Esophagus muscularis mucosa (tissue), 4 donors: Measurements from ENCODE around the gene RSU1. TPM values are rescaled to one million over a fixed set of nuclear protein-coding genes. Genes with fewer than 3 reads are reported as not detected.
"Not testable (repeated sequence)": the region's sequence is repeated elsewhere in the genome, so short reads cannot be mapped to it uniquely, and the experiment has no call there.

Experiments used
- DNase-seq: peaks from one replicate; pipeline ENCODE4 v3.0.0-alpha.2; 2017; ENCODE audit errors: extremely low spot score
- H3K27ac ChIP-seq, 4 donors: fragments of 200-600 bp; sonication (generic); replicated peaks in 1 of 4; 1 replicate in 3 of 4; 2 replicates in 1 of 4; pipeline ENCODE4 v1.5.1; 2016 to 2019; ENCODE audit warnings: mild to moderate bottlenecking in 1 of 4
- H3K27me3 ChIP-seq, 4 donors: fragments of 200-600 bp; sonication (generic); one replicate each; pipeline versions ENCODE4 v1.5.1 to v1.6.0; 2016 to 2019
- H3K36me3 ChIP-seq, 4 donors: fragments of 200-600 bp; sonication (generic); one replicate each; pipeline ENCODE4 v1.5.1; 2016 to 2019
- H3K4me1 ChIP-seq, 4 donors: fragments of 200-600 bp; sonication (generic); one replicate each; pipeline ENCODE4 v1.5.1; 2016 to 2019
- H3K4me3 ChIP-seq, 4 donors: fragments of 200-600 bp; sonication (generic); 1 replicate in 2 of 4; 2 replicates in 2 of 4; pipeline ENCODE4 v1.5.1; 2016 to 2019; ENCODE audit warnings: mild to moderate bottlenecking in 4 of 4, moderate library complexity in 1 of 4
- H3K9me3 ChIP-seq, 4 donors: fragments of 200-600 bp; sonication (generic); 1 replicate in 3 of 4; 2 replicates in 1 of 4; pipeline ENCODE4 v1.5.1; 2016 to 2019
- CTCF ChIP-seq, 3 experiments: fragments of 200-600 bp in 2 of 3; fragments of 450-650 bp in 1 of 3; sonication (generic) in 2 of 3; IDR thresholded peaks; one replicate each; pipeline ENCODE4 v1.5.1; 2017 to 2019; ENCODE audit warnings: antibody characterized with exemption in 3 of 3, mild to moderate bottlenecking in 2 of 3, moderate library complexity in 1 of 3
- EP300 ChIP-seq: sonication (generic); formaldehyde crosslinking; IDR thresholded peaks from one replicate; pipeline ENCODE4 v1.6.1; 2017; ENCODE audit warnings: antibody characterized with exemption
- POLR2A ChIP-seq: fragments of 450-650 bp; IDR thresholded peaks from one replicate; pipeline ENCODE4 v1.6.1; 2017; ENCODE audit warnings: antibody characterized with exemption, moderate library complexity, mild to moderate bottlenecking, low read depth
- POLR2AphosphoS5 ChIP-seq, 2 donors: sonication (generic); formaldehyde crosslinking; IDR thresholded peaks; one replicate each; pipeline ENCODE4 v1.6.1; 2017; ENCODE audit warnings: antibody characterized with exemption in 2 of 2
- WGBS: methylation state at CpG from one replicate; pipeline ENCODE4 v1.1.5; 2018; 5-methylcytosine and 5-hydroxymethylcytosine counted together
- intact Hi-C: fragments of 100-400 bp; cut with DNase I; formaldehyde crosslinking; loops from one replicate; pipeline ENCODE4 v1.15.1; 2023
- total RNA-seq, 4 donors: library from RNA; depleted of rRNA; stranded (reverse); fragments of >200 nt; gene quantifications; one replicate each; pipeline versions ENCODE4 v1.1.0 to v1.2.1, GENCODE V29; 2016

RSU1 gene
- total RNA-seq, 4 donors from 2014 or later: 56.9 to 146 (median 90.7) TPM

DNA sequence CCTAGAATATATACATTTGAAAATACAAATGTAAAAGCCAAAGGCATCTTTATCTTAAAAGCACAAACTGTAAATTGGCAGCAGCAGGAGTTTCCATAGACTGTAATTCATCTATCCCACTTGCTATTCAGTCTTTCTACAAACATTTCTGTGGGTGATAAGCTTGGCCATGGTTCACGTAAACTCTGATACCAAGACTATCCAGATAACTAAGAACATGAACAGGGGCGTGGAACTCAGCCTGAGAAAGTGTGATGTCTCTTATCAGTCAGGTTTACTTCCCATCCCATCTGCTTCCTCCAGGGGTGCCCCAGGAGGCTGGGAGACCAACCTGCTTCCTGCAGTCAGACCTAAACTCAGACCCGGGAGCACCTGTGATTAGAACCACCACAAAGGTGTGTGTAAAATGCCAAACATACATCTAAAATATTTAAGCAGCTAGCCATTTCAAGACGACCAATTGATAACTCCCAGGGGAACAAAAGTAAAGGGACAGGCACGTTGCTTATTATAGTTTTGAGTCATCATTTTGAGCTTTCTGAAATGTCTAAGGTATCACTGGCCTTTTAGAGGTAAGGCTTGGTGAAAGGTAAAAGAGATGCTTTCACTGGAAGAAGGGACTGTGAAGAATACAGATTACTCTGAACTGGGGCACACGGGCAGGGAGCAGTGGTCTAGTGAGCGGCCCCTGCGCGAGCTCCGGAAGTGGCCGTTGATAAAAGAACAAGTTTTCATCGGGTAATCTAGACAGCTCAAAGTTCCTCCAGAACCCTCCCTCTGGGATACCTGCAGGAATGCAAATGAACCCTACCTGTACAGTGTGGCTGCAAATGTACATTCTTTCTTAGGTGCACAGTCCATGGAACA is 51.5 kb downstream of the RSU1 start:
- 86% methylated on average over 12 of the region's 12 CpGs for WGBS
- no peak for TF ChIP-seq CTCF (IDR thresholded peaks at IDR 0.05)
- no peak for TF ChIP-seq EP300
- no peak for TF ChIP-seq POLR2AphosphoS5 (IDR thresholded peaks at IDR 0.05)
- TF ChIP-seq POLR2A: no peak
- no peak overlapping the region for H3K27ac ChIP-seq
- H3K36me3 ChIP-seq: peaks cover 8 to 24% (median 16%) of the 10 kb centered on the region in 4 donors
- H3K4me3 ChIP-seq: no peak overlapping the region
- H3K4me1 ChIP-seq: peaks cover 0 to 4% (median 0%) of the 10 kb centered on the region in 4 donors
- intact Hi-C loops: no loop called here
- no peaks in the 10 kb centered on the region for H3K9me3 ChIP-seq
- no peaks in the 10 kb centered on the region for H3K27me3 ChIP-seq
- peak; percentile 75 for DNase-seq

GRCh38 chr10:16761300-16761699 is 55.9 kb downstream of the RSU1 start:
- no peaks in the 10 kb centered on the region for H3K4me1 ChIP-seq
- whole genome bisulfite sequencing: 97% methylated on average over 8 of the region's 8 CpGs
- no peak overlapping the region for H3K4me3 ChIP-seq
- H3K27ac ChIP-seq: no peak overlapping the region
- DNase-seq: no peak
- no peak for TF ChIP-seq EP300
- no peak for TF ChIP-seq POLR2AphosphoS5 (IDR thresholded peaks at IDR 0.05)
- no peak for TF ChIP-seq CTCF (IDR thresholded peaks at IDR 0.05)
- no peak for TF ChIP-seq POLR2A
- intact Hi-C loops: no loop called here
- no peaks in the 10 kb centered on the region for H3K9me3 ChIP-seq
- H3K27me3 ChIP-seq: no peaks in the 10 kb centered on the region
- peaks cover 14 to 44% (median 30%) of the 10 kb centered on the region in 4 donors for H3K36me3 ChIP-seq

- WGBS: 93% methylated on average over 12 of the region's 12 CpGs
- Histone ChIP-seq H3K36me3 (peaks cover 14 to 45% (median 34%) of the 10 kb centered on the region in 4 donors), H3K27me3 (no peaks in the 10 kb centered on the region), H3K9me3 (no peaks in the 10 kb centered on the region), H3K27ac (no peak overlapping the region), H3K4me3 (no peak overlapping the region), H3K4me1 (no peaks in the 10 kb centered on the region)
- intact Hi-C loops: no loop called here
- DNase-seq: peak; percentile 37
- TF ChIP-seq POLR2AphosphoS5 (IDR thresholded peaks at IDR 0.05): no peak
- no peak for TF ChIP-seq CTCF (IDR thresholded peaks at IDR 0.05)
- TF ChIP-seq EP300: no peak
- no peak for TF ChIP-seq POLR2A
Observed at GRCh38 chr10:16756561-16757221, 60.5 kb downstream of the RSU1 start.

- intact Hi-C loops: no loop called here
- Histone ChIP-seq H3K4me3 (no peak overlapping the region), H3K9me3 (no peaks in the 10 kb centered on the region), H3K4me1 (no peaks in the 10 kb centered on the region), H3K27ac (no peak overlapping the region), H3K36me3 (peaks cover 24 to 64% (median 47%) of the 10 kb centered on the region in 4 donors), H3K27me3 (no peaks in the 10 kb centered on the region)
- TF ChIP-seq CTCF (IDR thresholded peaks at IDR 0.05) (no peak), POLR2AphosphoS5 (IDR thresholded peaks at IDR 0.05) (no peak), EP300 (no peak), POLR2A (no peak)
- WGBS: 89% methylated on average over 6 of the region's 6 CpGs
- DNase-seq: no peak
Observed at GRCh38 chr10:16754765-16755164, 62.5 kb downstream of the RSU1 start.

GRCh38 chr10:16752849-16753248 is 64.4 kb downstream of the RSU1 start:
- 94% methylated on average over 6 of the region's 6 CpGs for WGBS
- H3K27me3 ChIP-seq, H3K9me3 ChIP-seq, H3K27ac ChIP-seq, DNase-seq, H3K4me3 ChIP-seq, H3K4me1 ChIP-seq, intact Hi-C loops: not testable (repeated sequence)
- peaks cover 18 to 70% (median 50%) of the 10 kb centered on the region in 4 donors for H3K36me3 ChIP-seq
